HG03108 (cell line): ENCODE data around the gene C19orf25.

Source experiments
- ATAC-seq: cut with Tn5 transposase; IDR thresholded peaks from one replicate; pipeline ENCODE4 v1.9.1; 2021; ENCODE audit warnings: moderate library complexity; ENCODE audit not compliant: unreplicated experiment

The C19orf25 gene

DNA sequence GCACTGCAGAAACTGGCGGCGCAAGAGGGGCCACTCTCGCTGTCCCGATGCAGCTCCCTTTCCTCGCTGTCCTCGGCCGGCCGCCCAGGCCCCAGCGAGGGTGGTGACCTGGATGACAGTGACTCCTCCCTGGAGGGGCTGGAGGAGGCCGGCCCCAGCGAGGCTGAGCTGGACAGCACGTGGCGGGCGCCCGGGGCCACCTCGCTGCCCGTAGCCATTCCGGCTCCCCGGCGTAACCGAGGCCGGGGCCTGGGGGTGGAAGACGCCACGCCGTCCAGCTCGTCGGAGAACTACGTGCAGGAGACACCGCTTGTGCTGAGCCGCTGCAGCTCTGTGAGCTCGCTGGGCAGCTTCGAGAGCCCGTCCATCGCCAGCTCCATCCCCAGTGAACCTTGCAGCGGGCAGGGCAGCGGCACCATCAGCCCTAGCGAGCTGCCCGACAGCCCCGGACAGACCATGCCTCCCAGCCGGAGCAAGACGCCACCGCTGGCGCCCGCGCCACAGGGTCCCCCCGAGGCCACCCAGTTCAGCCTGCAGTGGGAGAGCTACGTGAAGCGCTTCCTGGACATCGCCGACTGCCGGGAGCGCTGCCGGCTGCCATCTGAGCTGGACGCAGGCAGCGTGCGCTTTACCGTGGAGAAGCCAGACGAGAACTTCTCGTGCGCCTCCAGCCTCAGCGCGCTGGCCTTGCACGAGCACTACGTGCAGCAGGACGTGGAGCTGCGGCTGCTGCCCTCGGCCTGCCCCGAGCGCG, 12.4 kb downstream of the C19orf25 start:
- no peak for ATAC-seq

DNA sequence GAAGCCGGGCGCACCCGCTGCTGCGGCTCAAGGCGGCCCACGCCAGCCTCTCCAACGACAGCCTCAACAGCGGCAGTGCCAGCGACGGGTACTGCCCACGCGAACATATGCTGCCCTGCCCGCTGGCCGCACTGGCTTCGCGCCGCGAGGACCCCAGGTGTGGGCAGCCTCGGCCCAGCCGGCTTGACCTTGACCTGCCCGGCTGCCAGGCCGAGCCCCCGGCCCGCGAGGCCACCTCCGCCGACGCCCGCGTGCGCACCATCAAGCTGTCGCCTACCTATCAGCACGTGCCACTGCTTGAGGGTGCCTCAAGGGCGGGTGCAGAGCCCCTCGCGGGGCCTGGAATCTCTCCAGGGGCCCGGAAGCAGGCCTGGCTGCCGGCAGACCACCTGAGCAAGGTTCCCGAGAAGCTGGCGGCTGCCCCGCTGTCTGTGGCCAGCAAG, 13.0 kb downstream of the C19orf25 start:
- ATAC-seq, result no peak

DNA sequence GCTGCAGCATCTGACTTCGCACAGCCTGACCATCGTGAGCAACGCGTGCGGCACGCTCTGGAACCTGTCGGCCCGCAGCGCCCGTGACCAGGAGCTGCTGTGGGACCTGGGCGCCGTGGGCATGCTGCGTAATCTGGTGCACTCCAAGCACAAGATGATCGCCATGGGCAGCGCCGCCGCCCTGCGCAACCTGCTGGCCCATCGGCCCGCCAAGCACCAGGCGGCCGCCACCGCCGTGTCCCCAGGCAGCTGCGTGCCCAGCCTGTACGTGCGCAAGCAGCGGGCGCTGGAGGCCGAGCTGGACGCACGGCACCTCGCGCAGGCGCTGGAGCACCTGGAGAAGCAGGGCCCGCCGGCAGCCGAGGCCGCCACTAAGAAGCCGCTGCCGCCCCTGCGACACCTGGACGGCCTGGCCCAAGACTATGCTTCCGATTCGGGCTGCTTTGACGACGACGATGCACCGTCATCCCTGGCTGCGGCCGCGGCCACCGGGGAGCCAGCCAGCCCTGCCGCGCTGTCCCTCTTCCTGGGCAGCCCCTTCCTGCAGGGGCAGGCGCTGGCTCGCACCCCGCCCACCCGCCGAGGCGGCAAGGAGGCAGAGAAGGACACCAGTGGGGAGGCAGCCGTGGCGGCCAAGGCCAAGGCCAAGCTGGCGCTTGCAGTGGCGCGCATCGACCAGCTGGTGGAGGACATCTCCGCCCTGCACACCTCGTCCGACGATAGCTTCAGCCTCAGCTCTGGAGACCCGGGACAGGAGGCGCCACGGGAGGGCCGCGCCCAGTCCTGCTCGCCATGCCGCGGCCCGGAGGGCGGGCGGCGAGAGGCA, 13.6 kb downstream of the C19orf25 start:
- no peak for ATAC-seq

DNA sequence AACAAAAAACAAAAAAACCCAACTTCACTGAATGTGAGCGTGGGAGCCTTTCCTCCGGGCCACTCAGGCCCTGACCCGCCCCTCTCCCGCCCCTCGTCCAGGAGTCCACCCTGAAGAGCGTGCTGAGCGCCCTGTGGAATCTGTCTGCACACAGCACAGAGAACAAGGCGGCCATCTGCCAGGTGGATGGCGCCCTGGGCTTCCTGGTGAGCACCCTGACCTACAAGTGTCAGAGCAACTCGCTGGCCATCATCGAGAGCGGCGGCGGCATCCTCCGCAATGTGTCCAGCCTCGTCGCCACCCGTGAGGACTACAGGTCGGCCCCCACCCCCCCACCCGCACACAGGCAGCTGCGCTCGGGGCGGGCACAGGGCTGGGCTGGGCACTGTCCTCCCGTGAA, 17.2 kb downstream of the C19orf25 start:
- ATAC-seq, result no peak

- ATAC-seq, result no peak
These were observed 18.7 kb downstream of the C19orf25 start for GRCh38 chr19:1460033-1460995.

DNA sequence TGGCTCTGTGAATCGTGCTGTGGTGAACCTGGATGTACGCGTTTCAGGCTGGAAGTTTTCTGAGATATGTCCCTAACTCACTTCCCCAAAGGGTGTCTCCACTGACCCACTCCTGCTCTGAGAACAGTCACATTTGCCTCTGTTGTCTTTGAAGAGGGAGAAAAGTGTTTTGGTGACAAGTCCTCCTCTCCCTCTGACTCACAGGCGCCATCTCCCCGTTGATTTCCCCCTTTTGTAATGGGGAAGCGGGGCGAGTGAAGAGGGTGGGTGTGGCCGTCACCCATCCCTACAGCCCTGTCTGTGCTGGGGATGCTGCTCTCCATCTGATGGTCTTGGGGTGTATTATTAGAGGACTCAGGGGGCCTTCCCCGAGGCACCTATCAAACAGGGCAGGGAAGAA, 19.5 kb downstream of the C19orf25 start:
- no peak for ATAC-seq

DNA sequence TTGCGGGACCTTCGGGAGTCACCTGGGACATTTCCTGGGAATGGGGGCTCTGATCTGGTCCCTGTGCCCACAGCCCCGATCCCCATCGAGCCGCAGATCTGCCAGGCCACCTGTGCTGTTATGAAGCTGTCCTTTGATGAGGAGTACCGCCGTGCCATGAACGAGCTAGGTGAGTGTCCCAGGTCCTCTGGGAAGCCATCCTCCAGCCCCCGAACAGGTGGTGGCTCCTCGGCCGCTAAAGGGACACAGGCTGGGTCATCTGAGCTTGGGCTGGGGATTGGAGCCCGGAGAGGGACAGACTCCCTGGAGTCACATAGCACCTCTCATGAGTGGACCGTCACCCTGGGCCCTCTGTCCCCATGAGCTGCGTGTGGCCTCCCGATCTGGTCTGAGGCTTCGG, 21.1 kb downstream of the C19orf25 start:
- no peak for ATAC-seq

GRCh38 chr19:1457031-1457739, 21.8 kb downstream of the C19orf25 start:
- ATAC-seq, result no peak

- ATAC-seq, result no peak
These were observed 22.7 kb downstream of the C19orf25 start for GRCh38 chr19:1456121-1456900.

DNA sequence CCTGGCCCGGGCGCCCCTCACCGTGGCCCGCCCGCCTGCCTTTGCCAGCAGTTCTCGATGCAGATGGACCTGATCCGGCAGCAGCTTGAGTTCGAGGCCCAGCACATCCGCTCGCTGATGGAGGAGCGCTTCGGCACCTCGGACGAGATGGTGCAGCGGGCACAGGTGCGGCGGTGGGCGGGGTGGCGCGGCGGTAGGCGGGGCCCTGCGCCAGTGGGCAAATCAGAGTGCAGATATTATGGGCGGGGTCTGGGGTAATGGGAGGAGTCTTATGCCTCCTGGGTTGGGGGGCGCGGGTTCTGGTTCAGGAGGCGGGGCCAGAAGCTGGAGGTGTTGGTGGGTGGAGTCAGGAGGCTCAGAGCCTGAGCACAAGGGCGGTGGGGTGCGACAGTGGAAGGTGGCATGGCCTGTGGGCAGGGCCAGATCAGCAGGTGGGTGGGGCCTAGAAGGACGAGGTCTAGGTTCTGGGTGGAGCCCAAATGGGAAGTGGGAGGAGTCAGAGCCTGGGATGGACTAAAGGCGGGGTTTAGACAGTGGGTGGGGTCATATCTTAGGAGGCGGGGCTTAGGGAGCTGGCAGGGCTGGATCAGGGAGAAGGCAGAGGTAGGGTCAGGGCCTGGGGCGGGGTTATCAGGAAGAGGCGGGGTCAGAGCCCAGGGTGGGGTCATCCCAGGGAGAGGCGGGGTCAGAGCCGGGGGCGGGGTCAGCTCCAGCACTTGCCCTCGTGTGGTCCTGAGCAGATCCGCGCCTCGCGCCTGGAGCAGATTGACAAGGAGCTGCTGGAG, 23.5 kb downstream of the C19orf25 start:
- no peak for ATAC-seq

DNA sequence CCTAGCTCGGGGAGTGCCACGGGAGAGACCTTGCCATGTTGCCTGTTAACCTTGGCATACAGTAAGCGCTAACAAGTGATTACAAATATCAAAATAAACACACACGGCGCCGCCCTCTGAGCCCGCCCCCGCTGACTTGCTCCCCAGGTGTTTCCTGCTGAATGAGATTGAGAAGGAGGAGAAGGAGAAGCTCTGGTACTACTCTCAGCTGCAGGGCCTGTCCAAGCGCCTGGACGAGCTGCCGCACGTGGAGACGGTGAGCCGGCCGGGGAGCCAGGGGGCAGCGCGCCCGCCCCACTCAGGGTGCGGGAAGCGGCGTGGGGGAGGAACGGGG, 24.0 kb downstream of the C19orf25 start:
- ATAC-seq, result no peak

- ATAC-seq, result no peak
These were observed 25.3 kb downstream of the C19orf25 start for GRCh38 chr19:1453525-1454364.

GRCh38 chr19:1452802-1453524, 26.1 kb downstream of the C19orf25 start:
- ATAC-seq, result no peak

- no peak for ATAC-seq
These were observed 26.9 kb downstream of the C19orf25 start for GRCh38 chr19:1451916-1452801.

- no peak for ATAC-seq
These were observed 28.0 kb downstream of the C19orf25 start for GRCh38 chr19:1450735-1451731.
